ENCODE data around the gene ADAP2.

Gene ADAP2

DNA sequence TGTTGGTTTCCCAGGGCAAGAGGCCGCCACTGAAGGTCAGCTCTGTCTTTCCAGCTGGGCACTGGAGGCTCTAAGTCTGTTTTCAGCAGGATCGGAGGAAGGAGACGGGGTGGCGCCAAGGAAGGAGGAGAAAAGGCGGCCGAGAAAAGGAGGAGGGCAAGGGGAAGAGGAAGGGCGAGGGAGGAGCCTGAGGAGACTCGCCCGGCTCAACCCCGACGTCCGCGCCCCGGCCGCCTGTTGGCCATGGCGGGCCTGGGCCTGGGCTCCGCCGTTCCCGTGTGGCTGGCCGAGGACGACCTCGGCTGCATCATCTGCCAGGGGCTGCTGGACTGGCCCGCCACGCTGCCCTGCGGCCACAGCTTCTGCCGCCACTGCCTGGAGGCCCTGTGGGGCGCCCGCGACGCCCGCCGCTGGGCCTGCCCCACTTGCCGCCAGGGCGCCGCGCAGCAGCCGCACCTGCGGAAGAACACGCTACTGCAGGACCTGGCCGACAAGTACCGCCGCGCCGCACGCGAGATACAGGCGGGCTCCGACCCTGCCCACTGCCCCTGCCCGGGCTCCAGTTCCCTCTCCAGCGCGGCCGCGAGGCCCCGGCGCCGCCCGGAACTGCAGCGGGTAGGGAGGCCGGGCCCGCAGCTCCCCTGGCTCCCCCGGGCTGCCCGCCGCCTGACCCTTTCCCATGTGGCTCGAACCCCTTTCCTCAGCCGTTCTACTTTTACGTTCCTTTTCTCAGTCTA lies 49.3 kb downstream of the ADAP2 start, which contains the start of gene RNF135 (continued):
- TF ChIP-seq KLF8 (tag by site-specific recombination; IDR thresholded peaks at IDR 0.05) (peak; percentile 48; the same call in 1 of the 2 replicates), KLF9 (tag by site-specific recombination; IDR thresholded peaks at IDR 0.05; ENCODE audit: low read depth) (no peak), ZNF266 (tag by site-specific recombination; IDR thresholded peaks at IDR 0.05; ENCODE audit: low read depth) (no peak), SP3 (tag by site-specific recombination; IDR thresholded peaks at IDR 0.05) (0 out of 2 replicates have a peak, but pooled peaks have one; percentile 48)
- TF ChIP-seq, protein P1, sequence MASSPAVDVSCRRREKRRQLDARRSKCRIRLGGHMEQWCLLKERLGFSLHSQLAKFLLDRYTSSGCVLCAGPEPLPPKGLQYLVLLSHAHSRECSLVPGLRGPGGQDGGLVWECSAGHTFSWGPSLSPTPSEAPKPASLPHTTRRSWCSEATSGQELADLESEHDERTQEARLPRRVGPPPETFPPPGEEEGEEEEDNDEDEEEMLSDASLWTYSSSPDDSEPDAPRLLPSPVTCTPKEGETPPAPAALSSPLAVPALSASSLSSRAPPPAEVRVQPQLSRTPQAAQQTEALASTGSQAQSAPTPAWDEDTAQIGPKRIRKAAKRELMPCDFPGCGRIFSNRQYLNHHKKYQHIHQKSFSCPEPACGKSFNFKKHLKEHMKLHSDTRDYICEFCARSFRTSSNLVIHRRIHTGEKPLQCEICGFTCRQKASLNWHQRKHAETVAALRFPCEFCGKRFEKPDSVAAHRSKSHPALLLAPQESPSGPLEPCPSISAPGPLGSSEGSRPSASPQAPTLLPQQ (tag by site-specific recombination; IDR thresholded peaks at IDR 0.05) = peak; percentile 6; the same call in 1 of the 2 replicates
- TF ChIP-seq, protein P2, sequence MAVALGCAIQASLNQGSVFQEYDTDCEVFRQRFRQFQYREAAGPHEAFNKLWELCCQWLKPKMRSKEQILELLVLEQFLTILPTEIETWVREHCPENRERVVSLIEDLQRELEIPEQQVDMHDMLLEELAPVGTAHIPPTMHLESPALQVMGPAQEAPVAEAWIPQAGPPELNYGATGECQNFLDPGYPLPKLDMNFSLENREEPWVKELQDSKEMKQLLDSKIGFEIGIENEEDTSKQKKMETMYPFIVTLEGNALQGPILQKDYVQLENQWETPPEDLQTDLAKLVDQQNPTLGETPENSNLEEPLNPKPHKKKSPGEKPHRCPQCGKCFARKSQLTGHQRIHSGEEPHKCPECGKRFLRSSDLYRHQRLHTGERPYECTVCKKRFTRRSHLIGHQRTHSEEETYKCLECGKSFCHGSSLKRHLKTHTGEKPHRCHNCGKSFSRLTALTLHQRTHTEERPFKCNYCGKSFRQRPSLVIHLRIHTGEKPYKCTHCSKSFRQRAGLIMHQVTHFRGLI (tag by site-specific recombination; IDR thresholded peaks at IDR 0.05) = peak; percentile 92

DNA sequence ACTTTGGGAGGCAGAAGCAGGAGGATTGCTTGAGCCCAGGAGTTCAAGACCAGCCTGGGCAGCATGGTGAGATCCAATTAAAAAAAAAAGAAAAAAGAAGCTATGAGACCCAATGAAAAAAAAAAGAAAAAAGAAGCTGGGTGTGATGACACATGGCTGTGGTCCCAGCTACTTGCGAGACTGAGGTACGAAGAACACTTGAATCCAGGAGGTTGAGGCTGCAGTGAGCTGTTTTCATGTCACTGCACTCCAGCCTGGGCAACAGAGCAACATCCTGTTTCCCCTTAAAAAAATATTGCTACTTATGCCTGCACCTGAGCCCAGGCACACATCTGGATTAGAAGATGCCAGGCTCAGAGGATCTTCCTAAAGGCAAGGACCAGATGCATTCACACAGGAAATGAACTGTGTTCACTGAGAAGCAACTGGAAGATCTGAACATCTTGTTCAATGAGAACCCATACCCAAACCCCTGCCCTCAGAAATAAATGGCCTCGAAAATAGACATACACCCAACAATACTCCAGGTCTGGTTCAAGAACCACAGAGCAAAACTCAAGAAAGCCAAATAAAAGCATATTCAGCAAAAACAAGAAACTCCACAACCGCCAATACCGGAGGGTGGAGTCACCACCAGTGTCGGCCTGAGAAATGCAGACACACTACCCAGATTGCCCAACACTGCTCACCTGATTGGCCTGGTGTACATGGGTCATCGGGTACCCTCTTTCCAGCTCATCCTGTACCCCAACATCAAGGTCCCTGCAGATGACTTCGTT lies 53.5 kb downstream of the ADAP2 start:
- Histone ChIP-seq H3K27ac (ENCODE audit: extremely low read depth, low read depth, low read length) (no peak overlapping the region), H3K36me3 (ENCODE audit: control insufficient read depth in 2 of 2, insufficient read depth in 1 of 2, low read length in 2 of 2) (peaks cover 8 to 14% of the 10 kb centered on the region in 2 experiments; a peak in 2 of 3 replicates)
- POLR2A ChIA-PET = interaction anchor here (0.7 kb wide), 1 partner anchor 1911 kb away, joined by 3 read pairs; no protein-coding TSS in a partner anchor
- TF ChIP-seq ZNF37A (tag by site-specific recombination; IDR thresholded peaks at IDR 0.05) (no peak), ZNF585B (tag by site-specific recombination; IDR thresholded peaks at IDR 0.05) (no peak), SETDB1 (IDR thresholded peaks at IDR 0.05; ENCODE audit: insufficient read length, low read length) (no peak), ZNF658 (tag by site-specific recombination; IDR thresholded peaks at IDR 0.05) (no peak), ZNF785 (tag by site-specific recombination; IDR thresholded peaks at IDR 0.05) (no peak), HOXA7 (CRISPR knock-in tag; IDR thresholded peaks at IDR 0.05; ENCODE audit: borderline replicate concordance) (no peak), BCL11B (tag by site-specific recombination; IDR thresholded peaks at IDR 0.05; ENCODE audit: low read depth) (no peak), OVOL3 (tag by site-specific recombination; IDR thresholded peaks at IDR 0.05) (no peak), ZNF350 (tag by site-specific recombination; IDR thresholded peaks at IDR 0.05) (no peak), ZNF768 (tag by site-specific recombination; IDR thresholded peaks at IDR 0.05) (no peak)
- TF ChIP-seq, protein P3, sequence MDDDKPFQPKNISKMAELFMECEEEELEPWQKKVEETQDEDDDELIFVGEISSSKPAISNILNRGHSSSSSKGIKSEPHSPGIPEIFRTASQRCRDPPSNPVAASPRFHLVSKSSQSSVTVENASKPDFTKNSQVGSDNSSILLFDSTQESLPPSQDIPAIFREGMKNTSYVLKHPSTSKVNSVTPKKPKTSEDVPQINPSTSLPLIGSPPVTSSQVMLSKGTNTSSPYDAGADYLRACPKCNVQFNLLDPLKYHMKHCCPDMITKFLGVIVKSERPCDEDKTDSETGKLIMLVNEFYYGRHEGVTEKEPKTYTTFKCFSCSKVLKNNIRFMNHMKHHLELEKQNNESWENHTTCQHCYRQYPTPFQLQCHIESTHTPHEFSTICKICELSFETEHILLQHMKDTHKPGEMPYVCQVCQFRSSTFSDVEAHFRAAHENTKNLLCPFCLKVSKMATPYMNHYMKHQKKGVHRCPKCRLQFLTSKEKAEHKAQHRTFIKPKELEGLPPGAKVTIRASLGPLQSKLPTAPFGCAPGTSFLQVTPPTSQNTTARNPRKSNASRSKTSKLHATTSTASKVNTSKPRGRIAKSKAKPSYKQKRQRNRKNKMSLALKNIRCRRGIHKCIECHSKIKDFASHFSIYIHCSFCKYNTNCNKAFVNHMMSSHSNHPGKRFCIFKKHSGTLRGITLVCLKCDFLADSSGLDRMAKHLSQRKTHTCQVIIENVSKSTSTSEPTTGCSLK (tag by site-specific recombination; IDR thresholded peaks at IDR 0.05) = no peak
- TF ChIP-seq, protein P4, sequence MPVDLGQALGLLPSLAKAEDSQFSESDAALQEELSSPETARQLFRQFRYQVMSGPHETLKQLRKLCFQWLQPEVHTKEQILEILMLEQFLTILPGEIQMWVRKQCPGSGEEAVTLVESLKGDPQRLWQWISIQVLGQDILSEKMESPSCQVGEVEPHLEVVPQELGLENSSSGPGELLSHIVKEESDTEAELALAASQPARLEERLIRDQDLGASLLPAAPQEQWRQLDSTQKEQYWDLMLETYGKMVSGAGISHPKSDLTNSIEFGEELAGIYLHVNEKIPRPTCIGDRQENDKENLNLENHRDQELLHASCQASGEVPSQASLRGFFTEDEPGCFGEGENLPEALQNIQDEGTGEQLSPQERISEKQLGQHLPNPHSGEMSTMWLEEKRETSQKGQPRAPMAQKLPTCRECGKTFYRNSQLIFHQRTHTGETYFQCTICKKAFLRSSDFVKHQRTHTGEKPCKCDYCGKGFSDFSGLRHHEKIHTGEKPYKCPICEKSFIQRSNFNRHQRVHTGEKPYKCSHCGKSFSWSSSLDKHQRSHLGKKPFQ (tag by site-specific recombination; IDR thresholded peaks at IDR 0.05) = no peak
- TF ChIP-seq, protein P5, sequence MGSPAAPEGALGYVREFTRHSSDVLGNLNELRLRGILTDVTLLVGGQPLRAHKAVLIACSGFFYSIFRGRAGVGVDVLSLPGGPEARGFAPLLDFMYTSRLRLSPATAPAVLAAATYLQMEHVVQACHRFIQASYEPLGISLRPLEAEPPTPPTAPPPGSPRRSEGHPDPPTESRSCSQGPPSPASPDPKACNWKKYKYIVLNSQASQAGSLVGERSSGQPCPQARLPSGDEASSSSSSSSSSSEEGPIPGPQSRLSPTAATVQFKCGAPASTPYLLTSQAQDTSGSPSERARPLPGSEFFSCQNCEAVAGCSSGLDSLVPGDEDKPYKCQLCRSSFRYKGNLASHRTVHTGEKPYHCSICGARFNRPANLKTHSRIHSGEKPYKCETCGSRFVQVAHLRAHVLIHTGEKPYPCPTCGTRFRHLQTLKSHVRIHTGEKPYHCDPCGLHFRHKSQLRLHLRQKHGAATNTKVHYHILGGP (tag by site-specific recombination; IDR thresholded peaks at IDR 0.05) = no peak
- TF ChIP-seq, protein P6, sequence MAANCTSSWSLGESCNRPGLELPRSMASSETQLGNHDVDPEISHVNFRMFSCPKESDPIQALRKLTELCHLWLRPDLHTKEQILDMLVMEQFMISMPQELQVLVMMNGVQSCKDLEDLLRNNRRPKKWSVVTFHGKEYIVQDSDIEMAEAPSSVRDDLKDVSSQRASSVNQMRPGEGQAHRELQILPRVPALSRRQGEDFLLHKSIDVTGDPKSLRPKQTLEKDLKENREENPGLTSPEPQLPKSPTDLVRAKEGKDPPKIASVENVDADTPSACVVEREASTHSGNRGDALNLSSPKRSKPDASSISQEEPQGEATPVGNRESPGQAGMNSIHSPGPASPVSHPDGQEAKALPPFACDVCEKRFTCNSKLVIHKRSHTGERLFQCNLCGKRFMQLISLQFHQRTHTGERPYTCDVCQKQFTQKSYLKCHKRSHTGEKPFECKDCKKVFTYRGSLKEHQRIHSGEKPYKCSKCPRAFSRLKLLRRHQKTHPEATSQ (tag by site-specific recombination; IDR thresholded peaks at IDR 0.05) = no peak
- TF ChIP-seq, protein P1 (tag by site-specific recombination; IDR thresholded peaks at IDR 0.05) = no peak

More for the DNA sequence above, 53.5 kb downstream of the ADAP2 start:
- CTCF ChIA-PET = interaction anchor here (0.7 to 1.1 kb wide), 2 partner anchors 12 to 21 kb away, joined by 3 read pairs; no protein-coding TSS in a partner anchor
- Histone ChIP-seq H3K9me3 (ENCODE audit: control insufficient read depth, insufficient read depth, low read depth, low read length) (no peaks in the 10 kb centered on the region), H3K4me3 (ENCODE audit: low read depth, low read length) (no peak overlapping the region), H3K4me1 (ENCODE audit: control insufficient read depth, insufficient read depth, low read length) (peaks cover 8% of the 10 kb centered on the region; the same call in 1 of the 2 replicates)
